Esophagus muscularis mucosa (tissue), 4 donors: ENCODE measurements around the gene BLACAT1. TPM values are rescaled to one million over a fixed set of nuclear protein-coding genes. Genes with fewer than 3 reads are reported as not detected.

Source experiments
- DNase-seq: peaks from one replicate; pipeline ENCODE4 v3.0.0-alpha.2; 2017; ENCODE audit errors: extremely low spot score
- H3K27ac ChIP-seq, 4 donors: fragments of 200-600 bp; sonication (generic); replicated peaks in 1 of 4; 1 replicate in 3 of 4; 2 replicates in 1 of 4; pipeline ENCODE4 v1.5.1; 2016 to 2019; ENCODE audit warnings: mild to moderate bottlenecking in 1 of 4
- H3K27me3 ChIP-seq, 4 donors: fragments of 200-600 bp; sonication (generic); one replicate each; pipeline versions ENCODE4 v1.5.1 to v1.6.0; 2016 to 2019
- H3K36me3 ChIP-seq, 4 donors: fragments of 200-600 bp; sonication (generic); one replicate each; pipeline ENCODE4 v1.5.1; 2016 to 2019
- H3K4me1 ChIP-seq, 4 donors: fragments of 200-600 bp; sonication (generic); one replicate each; pipeline ENCODE4 v1.5.1; 2016 to 2019
- H3K4me3 ChIP-seq, 4 donors: fragments of 200-600 bp; sonication (generic); 1 replicate in 2 of 4; 2 replicates in 2 of 4; pipeline ENCODE4 v1.5.1; 2016 to 2019; ENCODE audit warnings: mild to moderate bottlenecking in 4 of 4, moderate library complexity in 1 of 4
- H3K9me3 ChIP-seq, 4 donors: fragments of 200-600 bp; sonication (generic); 1 replicate in 3 of 4; 2 replicates in 1 of 4; pipeline ENCODE4 v1.5.1; 2016 to 2019
- CTCF ChIP-seq, 3 experiments: fragments of 200-600 bp in 2 of 3; fragments of 450-650 bp in 1 of 3; sonication (generic) in 2 of 3; IDR thresholded peaks; one replicate each; pipeline ENCODE4 v1.5.1; 2017 to 2019; ENCODE audit warnings: antibody characterized with exemption in 3 of 3, mild to moderate bottlenecking in 2 of 3, moderate library complexity in 1 of 3
- EP300 ChIP-seq: sonication (generic); formaldehyde crosslinking; IDR thresholded peaks from one replicate; pipeline ENCODE4 v1.6.1; 2017; ENCODE audit warnings: antibody characterized with exemption
- POLR2A ChIP-seq: fragments of 450-650 bp; IDR thresholded peaks from one replicate; pipeline ENCODE4 v1.6.1; 2017; ENCODE audit warnings: antibody characterized with exemption, moderate library complexity, mild to moderate bottlenecking, low read depth
- POLR2AphosphoS5 ChIP-seq, 2 donors: sonication (generic); formaldehyde crosslinking; IDR thresholded peaks; one replicate each; pipeline ENCODE4 v1.6.1; 2017; ENCODE audit warnings: antibody characterized with exemption in 2 of 2
- WGBS: methylation state at CpG from one replicate; pipeline ENCODE4 v1.1.5; 2018; 5-methylcytosine and 5-hydroxymethylcytosine counted together
- intact Hi-C: fragments of 100-400 bp; cut with DNase I; formaldehyde crosslinking; loops from one replicate; pipeline ENCODE4 v1.15.1; 2023
- total RNA-seq, 4 donors: library from RNA; depleted of rRNA; stranded (reverse); fragments of >200 nt; gene quantifications; one replicate each; pipeline versions ENCODE4 v1.1.0 to v1.2.1, GENCODE V29; 2016

The BLACAT1 gene
- total RNA-seq, 4 donors from 2014 or later: not detected

GRCh38 chr1:205492774-205493173 is 36.9 kb upstream of the BLACAT1 start:
- peaks cover 14 to 26% (median 19%) of the 10 kb centered on the region in 4 donors for H3K4me1 ChIP-seq
- H3K27me3 ChIP-seq: peaks cover 0 to 31% (median 0%) of the 10 kb centered on the region in 4 donors
- no peak for DNase-seq
- 52% methylated on average over 4 of the region's 7 CpGs for WGBS
- no peak overlapping the region for H3K4me3 ChIP-seq
- peak overlapping the region in 2 of 4 donors; percentile 8 to 23 for H3K27ac ChIP-seq
- H3K9me3 ChIP-seq: no peaks in the 10 kb centered on the region
- intact Hi-C loops: loop anchor here (2.0 kb wide), 1 partner anchor 30 kb away; no protein-coding TSS in a partner anchor
- no peak for TF ChIP-seq POLR2AphosphoS5 (IDR thresholded peaks at IDR 0.05)
- TF ChIP-seq EP300: no peak
- no peak for TF ChIP-seq CTCF (IDR thresholded peaks at IDR 0.05)
- no peaks in the 10 kb centered on the region for H3K36me3 ChIP-seq

- WGBS: 60% methylated on average over 2 of the region's 2 CpGs
- no peak for DNase-seq
- Histone ChIP-seq H3K27ac (no peak overlapping the region), H3K4me3 (no peak overlapping the region), H3K9me3 (no peaks in the 10 kb centered on the region), H3K4me1 (peaks cover 14 to 26% (median 19%) of the 10 kb centered on the region in 4 donors), H3K27me3 (peaks cover 0 to 31% (median 0%) of the 10 kb centered on the region in 4 donors), H3K36me3 (no peaks in the 10 kb centered on the region)
- no peak for TF ChIP-seq EP300
- no peak for TF ChIP-seq CTCF (IDR thresholded peaks at IDR 0.05)
- no peak for TF ChIP-seq POLR2A
- TF ChIP-seq POLR2AphosphoS5 (IDR thresholded peaks at IDR 0.05): no peak
- intact Hi-C loops: loop anchor here (2.0 kb wide), 1 partner anchor 31 kb away; no protein-coding TSS in a partner anchor
Observed at GRCh38 chr1:205492201-205492667, 36.4 kb upstream of the BLACAT1 start.

DNA sequence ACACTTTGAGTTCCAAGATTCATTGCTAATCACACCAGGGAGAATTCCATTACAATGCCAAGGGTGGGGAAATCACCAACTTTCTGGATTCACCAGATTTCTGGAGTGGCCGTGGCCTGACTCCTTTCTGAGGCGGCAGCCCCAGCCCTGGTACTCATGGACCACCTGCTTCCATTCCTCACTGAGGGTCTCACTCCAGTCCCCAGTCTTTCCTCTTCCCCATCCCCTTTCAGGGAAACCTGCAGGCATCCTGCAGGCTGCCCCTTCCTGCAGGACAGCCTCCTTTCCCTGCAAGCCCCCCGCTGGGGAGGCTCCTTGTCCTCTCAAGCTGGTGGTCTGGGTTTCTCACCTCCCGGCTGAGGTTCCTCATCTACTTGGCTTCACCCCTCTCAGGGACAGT is 35.9 kb upstream of the BLACAT1 start:
- Histone ChIP-seq H3K9me3 (no peaks in the 10 kb centered on the region), H3K27me3 (peaks cover 0 to 34% (median 0%) of the 10 kb centered on the region in 4 donors), H3K4me3 (no peak overlapping the region), H3K4me1 (peaks cover 14 to 26% (median 19%) of the 10 kb centered on the region in 4 donors), H3K36me3 (no peaks in the 10 kb centered on the region), H3K27ac (no peak overlapping the region)
- TF ChIP-seq EP300: no peak
- intact Hi-C loops: loop anchor here (2.0 kb wide), 1 partner anchor 31 kb away; no protein-coding TSS in a partner anchor
- WGBS: 90% methylated on average over 4 of the region's 4 CpGs
- DNase-seq: no peak

- no peak for DNase-seq
- Histone ChIP-seq H3K36me3 (no peaks in the 10 kb centered on the region), H3K4me3 (no peak overlapping the region), H3K27me3 (peaks cover 0 to 52% (median 0%) of the 10 kb centered on the region in 4 donors), H3K4me1 (peaks cover 8 to 15% (median 12%) of the 10 kb centered on the region in 4 donors), H3K9me3 (no peaks in the 10 kb centered on the region), H3K27ac (no peak overlapping the region)
- 48% methylated on average over 9 of the region's 9 CpGs for WGBS
- intact Hi-C loops: loop anchor here (5.0 kb wide), 1 partner anchor 136 kb away; no protein-coding TSS in a partner anchor
- peak; percentile 79 to 82 (median 81) for TF ChIP-seq CTCF (IDR thresholded peaks at IDR 0.05)
- TF ChIP-seq POLR2AphosphoS5 (IDR thresholded peaks at IDR 0.05): no peak
Observed at GRCh38 chr1:205488074-205488723, 32.4 kb upstream of the BLACAT1 start.

DNA sequence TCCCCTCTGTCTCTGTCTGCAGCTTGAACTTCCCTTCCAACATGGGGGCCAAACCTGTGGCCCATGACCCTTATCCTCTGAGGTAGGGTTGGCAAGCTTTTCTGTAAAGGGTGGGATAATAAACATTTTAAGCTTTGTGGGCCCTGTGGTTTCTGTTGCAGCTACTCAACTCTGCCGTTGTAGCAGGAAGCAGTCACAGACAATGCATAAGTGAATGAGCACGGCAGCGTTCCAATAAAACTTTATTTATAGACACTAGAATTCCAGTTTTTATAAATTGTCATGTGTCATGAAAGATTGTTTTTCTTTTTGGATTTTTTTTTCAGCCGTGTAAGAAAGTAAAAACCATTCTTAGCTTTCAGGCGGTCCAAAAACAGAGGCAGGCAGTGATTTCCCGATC is 30.4 kb upstream of the BLACAT1 start:
- TF ChIP-seq EP300 (no peak), POLR2AphosphoS5 (IDR thresholded peaks at IDR 0.05) (no peak), POLR2A (no peak), CTCF (IDR thresholded peaks at IDR 0.05) (no peak)
- H3K4me3 ChIP-seq: no peak overlapping the region
- no peaks in the 10 kb centered on the region for H3K9me3 ChIP-seq
- intact Hi-C loops: loop anchor here (5.0 kb wide), 1 partner anchor 134 kb away; no protein-coding TSS in a partner anchor
- no peak overlapping the region for H3K27ac ChIP-seq
- H3K27me3 ChIP-seq: peaks cover 0 to 58% (median 0%) of the 10 kb centered on the region in 4 donors
- H3K4me1 ChIP-seq: peaks cover 0 to 2% (median 0%) of the 10 kb centered on the region in 4 donors
- 92% methylated on average over 6 of the region's 6 CpGs for WGBS
- H3K36me3 ChIP-seq: no peaks in the 10 kb centered on the region
- no peak for DNase-seq
